Stimulated activated CD8-positive, alpha-beta memory T cell treated with anti-CD3 and anti-CD28 coated beads, Interleukin-7, amount 100 ng/mL, for 4 hours (primary cell): Measurements from ENCODE around the gene CDSN.
A peak's percentile ranks its signal among the peaks of the same experiment; 100 is the strongest.
"Not testable (repeated sequence)": the region's sequence is repeated elsewhere in the genome, so short reads cannot be mapped to it uniquely, and the experiment has no call there.

Experiments used
- DNase-seq, 2 donors: peaks; one replicate each; pipeline ENCODE4 v3.0.0-alpha.2; 2020; ENCODE audit warnings: low read depth in 2 of 2

The CDSN gene

GRCh38 chr6:31120151-31120915 is at the start of gene CDSN:
TSS of gene CDSN (minus strand) at chr6:31120446. CDS start at chr6:31120419, 27 bp downstream.
- no peak for DNase-seq

- DNase-seq = no peak
Observed at GRCh38 chr6:31169123-31169857, 49.0 kb upstream of the CDSN start.

- DNase-seq = no peak
Observed at GRCh38 chr6:31168606-31169005, 48.4 kb upstream of the CDSN start.

GRCh38 chr6:31165986-31166385 is 45.7 kb upstream of the CDSN start:
- DNase-seq = no peak

- DNase-seq = not testable (repeated sequence)
Observed at GRCh38 chr6:31165064-31165832, 45.0 kb upstream of the CDSN start.

GRCh38 chr6:31164475-31165063 is 44.3 kb upstream of the CDSN start:
- not testable (repeated sequence) for DNase-seq

GRCh38 chr6:31163922-31164321 is 43.7 kb upstream of the CDSN start:
- DNase-seq = no peak

- DNase-seq = no peak
Observed at GRCh38 chr6:31162463-31163165, 42.4 kb upstream of the CDSN start.

GRCh38 chr6:31161216-31162126 is 41.2 kb upstream of the CDSN start:
- no peak for DNase-seq

- no peak for DNase-seq
Observed at GRCh38 chr6:31158863-31159855, 38.9 kb upstream of the CDSN start.

GRCh38 chr6:31158140-31158862 is 38.1 kb upstream of the CDSN start, which contains the start of gene TCF19:
TSS of gene TCF19 (plus strand) at chr6:31158589. CDS start at chr6:31159470, 881 bp downstream.
- DNase-seq = peak; percentile 99

GRCh38 chr6:31157513-31158139 is 37.4 kb upstream of the CDSN start, which contains the start of gene CCHCR1:
TSS of gene CCHCR1 (minus strand) at chr6:31157802. CDS start at chr6:31157600, 202 bp downstream.
- DNase-seq = no peak

- no peak for DNase-seq
Observed at GRCh38 chr6:31156641-31157040, 36.4 kb upstream of the CDSN start.

GRCh38 chr6:31154436-31154835 is 34.2 kb upstream of the CDSN start:
- no peak for DNase-seq

- no peak for DNase-seq
Observed at GRCh38 chr6:31152781-31153180, 32.5 kb upstream of the CDSN start.

- no peak for DNase-seq
Observed at GRCh38 chr6:31149827-31150447, 29.7 kb upstream of the CDSN start.

GRCh38 chr6:31145386-31145785 is 25.1 kb upstream of the CDSN start:
- no peak for DNase-seq
